H1 (cell line): ENCODE data around the gene SBDS. TPM values are rescaled to one million over a fixed set of nuclear protein-coding genes. Genes with fewer than 3 reads are reported as not detected.
A peak's percentile ranks its signal among the peaks of the same experiment; 100 is the strongest.
"Not testable (repeated sequence)": the region's sequence is repeated elsewhere in the genome, so short reads cannot be mapped to it uniquely, and the experiment has no call there.

Experiments
- CTCF ChIA-PET: fragments of 300-600 bp; sonication (Branson Sonifier 250); formaldehyde crosslinking; loops from one replicate; lab custom pipeline; 2021; ENCODE audit not compliant: partially characterized antibody; lab: Charles Lee
- POLR2A ChIA-PET: fragments of 300-600 bp; sonication (Branson Sonifier 250); formaldehyde crosslinking; loops from one replicate; lab custom pipeline; 2021; ENCODE audit warnings: inconsistent platforms; ENCODE audit not compliant: partially characterized antibody; lab: Charles Lee
- DNase-seq, 2 experiments: peaks; one replicate each; pipeline versions ENCODE4 v3.0.0 to v3.0.0-alpha.2; 2010 to 2022; ENCODE audit warnings: low spot score in 2 of 2, low read depth in 1 of 2, mixed read lengths in 1 of 2
- FAIRE-seq: peaks from 2 replicates; lab custom pipeline; 2011; peaks lifted over from hg19 to GRCh38; lab: Jason Lieb, UNC
- H2AFZ ChIP-seq: 2 replicates; pipeline ENCODE4 v1.8.1; 2012; ENCODE audit warnings: low read length, inconsistent platforms
- H2AK5ac ChIP-seq: 2 replicates; pipeline ENCODE4 v1.6.1; 2013; ENCODE audit warnings: low read depth, low read length
- H2BK120ac ChIP-seq: replicated peaks from 2 replicates; pipeline ENCODE3; 2013; ENCODE audit warnings: low read depth, low read length, inconsistent platforms
- H2BK12ac ChIP-seq: 2 replicates; pipeline ENCODE4 v1.6.1; 2013; ENCODE audit warnings: low read depth, low read length
- H2BK15ac ChIP-seq: 2 replicates; pipeline ENCODE4 v1.6.1; 2013; ENCODE audit warnings: low read length
- H2BK20ac ChIP-seq: 2 replicates; pipeline ENCODE4 v1.6.1; 2013; ENCODE audit warnings: low read length
- H2BK5ac ChIP-seq: 2 replicates; pipeline ENCODE4 v1.6.1; 2013; ENCODE audit warnings: low read depth, low read length
- H3K14ac ChIP-seq: 2 replicates; pipeline ENCODE4 v1.6.1; 2013; ENCODE audit warnings: inconsistent platforms; ENCODE audit not compliant: insufficient read length
- H3K18ac ChIP-seq: 2 replicates; pipeline ENCODE4 v1.6.1; 2013; ENCODE audit warnings: low read length; ENCODE audit errors: extremely low read depth
- H3K23ac ChIP-seq: 2 replicates; pipeline ENCODE4 v1.6.1; 2013; ENCODE audit warnings: inconsistent platforms; ENCODE audit not compliant: insufficient read length
- H3K23me2 ChIP-seq: 2 replicates; pipeline ENCODE4 v1.6.1; 2013; ENCODE audit warnings: low read depth, low read length
- H3K27ac ChIP-seq: 2 replicates; pipeline ENCODE4 v1.6.1; 2011; ENCODE audit warnings: low read depth, low read length, inconsistent platforms
- H3K27me3 ChIP-seq, 4 experiments: replicated peaks in 1 of 4; 1 replicate in 1 of 4; 2 replicates in 3 of 4; pipeline versions ENCODE4 v1.6.1 to v1.8.1; 2011 to 2013; ENCODE audit warnings: low read length in 3 of 4, mild to moderate bottlenecking in 3 of 4, inconsistent platforms in 2 of 4, mixed read lengths in 2 of 4, moderate library complexity in 1 of 4; ENCODE audit not compliant: control insufficient read depth in 3 of 4, insufficient read depth in 3 of 4; ENCODE audit errors: extremely low read depth in 1 of 4
- H3K36me3 ChIP-seq, 4 experiments: 2 replicates each; pipeline versions ENCODE4 v1.6.1 to v1.8.1; 2011 to 2013; ENCODE audit warnings: mild to moderate bottlenecking in 4 of 4, low read length in 3 of 4, moderate library complexity in 2 of 4, control low read depth in 1 of 4, inconsistent platforms in 1 of 4; ENCODE audit not compliant: insufficient read depth in 4 of 4, control insufficient read depth in 2 of 4
- H3K4ac ChIP-seq: replicated peaks from 2 replicates; pipeline ENCODE3; 2013; ENCODE audit warnings: low read length, low read depth, mixed read lengths, inconsistent platforms; ENCODE audit not compliant: insufficient read length
- H3K4me1 ChIP-seq, 4 experiments: replicated peaks in 1 of 4; 1 replicate in 1 of 4; 2 replicates in 3 of 4; pipeline versions ENCODE4 v1.6.1 to v1.8.1; 2011 to 2013; ENCODE audit warnings: low read length in 3 of 4, inconsistent platforms in 2 of 4, mixed read lengths in 1 of 4; ENCODE audit not compliant: insufficient read depth in 4 of 4, control insufficient read depth in 3 of 4
- H3K4me2 ChIP-seq, 2 experiments: 2 replicates each; pipeline versions ENCODE4 v1.6.1 to v1.8.1; 2011 to 2013; ENCODE audit warnings: low read depth in 2 of 2, low read length in 2 of 2, control low read depth in 1 of 2, inconsistent platforms in 1 of 2, mild to moderate bottlenecking in 1 of 2; ENCODE audit not compliant: insufficient read depth in 1 of 2
- H3K4me3 ChIP-seq, 4 experiments: fragments of 200-600, 300-600 bp in 1 of 4; sonication (generic), shearing (Covaris generic), sonication (Bioruptor Twin) in 1 of 4; 2 replicates each; pipeline versions ENCODE4 v1.5.1 to v1.8.1; 2011 to 2016; ENCODE audit warnings: low read length in 4 of 4, low read depth in 3 of 4, control low read depth in 2 of 4, inconsistent platforms in 2 of 4, mild to moderate bottlenecking in 2 of 4, mixed read lengths in 1 of 4, moderate library complexity in 1 of 4; ENCODE audit not compliant: insufficient read depth in 2 of 4; ENCODE audit errors: extremely low read depth in 1 of 4
- H3K56ac ChIP-seq: replicated peaks from 2 replicates; pipeline ENCODE3; 2013; ENCODE audit warnings: low read depth, mild to moderate bottlenecking, mixed read lengths, low read length, inconsistent platforms; ENCODE audit not compliant: insufficient read length
- H3K79me1 ChIP-seq: 2 replicates; pipeline ENCODE4 v1.6.1; 2013; ENCODE audit warnings: low read depth, low read length, control low read depth
- H3K79me2 ChIP-seq, 2 experiments: 2 replicates each; pipeline versions ENCODE4 v1.6.1 to v1.8.1; 2012 to 2013; ENCODE audit warnings: low read length in 2 of 2, mild to moderate bottlenecking in 2 of 2, inconsistent platforms in 1 of 2; ENCODE audit not compliant: insufficient read depth in 2 of 2, control insufficient read depth in 1 of 2
- H3K9ac ChIP-seq, 4 experiments: replicated peaks in 1 of 4; 1 replicate in 1 of 4; 2 replicates in 3 of 4; pipeline versions ENCODE4 v1.6.1 to v1.8.1; 2011 to 2013; ENCODE audit warnings: low read depth in 3 of 4, low read length in 3 of 4, control low read depth in 2 of 4, mild to moderate bottlenecking in 2 of 4, moderate library complexity in 2 of 4, inconsistent platforms in 1 of 4; ENCODE audit errors: extremely low read depth in 1 of 4
- H3K9me3 ChIP-seq, 2 experiments: 2 replicates each; pipeline versions ENCODE4 v1.6.1 to v1.8.1; 2012 to 2013; ENCODE audit warnings: mild to moderate bottlenecking in 2 of 2, moderate library complexity in 2 of 2, control low read depth in 1 of 2, inconsistent platforms in 1 of 2, low read depth in 1 of 2, low read length in 1 of 2, mixed read lengths in 1 of 2; ENCODE audit not compliant: insufficient read depth in 2 of 2
- H4K20me1 ChIP-seq, 2 experiments: replicated peaks in 1 of 2; 2 replicates each; pipeline versions ENCODE3 to v1.8.1; 2011 to 2013; ENCODE audit warnings: inconsistent platforms in 2 of 2, low read length in 2 of 2, mild to moderate bottlenecking in 1 of 2; ENCODE audit not compliant: insufficient read depth in 2 of 2, control insufficient read depth in 1 of 2
- H4K5ac ChIP-seq: 2 replicates; pipeline ENCODE4 v1.6.1; 2013; ENCODE audit warnings: low read length, low read depth, mixed read lengths, inconsistent platforms; ENCODE audit not compliant: insufficient read length
- H4K8ac ChIP-seq: 2 replicates; pipeline ENCODE4 v1.8.0; 2013; ENCODE audit warnings: mild to moderate bottlenecking, moderate library complexity, low read length, inconsistent platforms; ENCODE audit not compliant: insufficient read depth; ENCODE audit errors: extremely low read depth
- H4K91ac ChIP-seq: replicated peaks from 2 replicates; pipeline ENCODE3; 2013; ENCODE audit warnings: low read length, mixed read lengths, inconsistent platforms; ENCODE audit not compliant: insufficient read length
- WGBS, 2 experiments: shearing (Covaris generic) in 1 of 2; methylation state at CpG; one replicate each; pipeline versions ENCODE4 v1.1.6 to v1.1.7; 2013 to 2015; ENCODE audit warnings: low lambda C conversion rate in 2 of 2, mixed read lengths in 2 of 2, inconsistent platforms in 1 of 2, low coverage in 1 of 2, missing lambda C conversion rate in 1 of 2; ENCODE audit not compliant: insufficient replicate concordance in 2 of 2, insufficient coverage in 1 of 2, insufficient read length in 1 of 2; ENCODE audit errors: extremely low coverage in 1 of 2, missing lambda C conversion rate in 1 of 2; 5-methylcytosine and 5-hydroxymethylcytosine counted together
- polyA plus RNA-seq, 7 experiments: library from polyadenylated mRNA; depleted of rRNA in 3 of 7; stranded (reverse) in 5 of 7; unstranded in 2 of 7; fragments of >200 nt in 5 of 7; fragments of 200-250 nt in 2 of 7; gene quantifications; 1 replicate in 5 of 7; 2 replicates in 1 of 7; 4 replicates in 1 of 7; pipeline versions ENCODE4 v1.2.1 to v1.2.3, GENCODE V29; 2011 to 2013; ENCODE audit warnings: missing spikeins in 2 of 7, mixed read lengths in 2 of 7
- total RNA-seq: library from RNA; stranded (reverse); fragmentation: NEBNext Ultra II Directional; extraction: Animal tissue kit (Norgen Biotek cat#: 25700); gene quantifications from 2 replicates; pipeline ENCODE4 v1.2.1, GENCODE V29; 2021

SBDS gene
- total and polyA plus RNA-seq, 2 of the 8 experiments (the other 6 are each of a cell fraction or from before 2014, with no cell fraction given), result 8.2 to 27.5 TPM

GRCh38 chr7:67031685-67032084 is 36.3 kb upstream of the SBDS start:
- H2AK5ac ChIP-seq, H3K4me2 ChIP-seq, H3K27me3 ChIP-seq, H3K56ac ChIP-seq, H2AFZ ChIP-seq, H3K14ac ChIP-seq, H4K20me1 ChIP-seq, H3K79me1 ChIP-seq, H4K91ac ChIP-seq, H3K4me1 ChIP-seq, CTCF ChIA-PET, H3K4me3 ChIP-seq, H3K18ac ChIP-seq, H2BK15ac ChIP-seq, H3K79me2 ChIP-seq, H3K9me3 ChIP-seq, H4K8ac ChIP-seq, DNase-seq, H3K23me2 ChIP-seq, H2BK120ac ChIP-seq, H3K23ac ChIP-seq, H2BK20ac ChIP-seq, POLR2A ChIA-PET, H3K27ac ChIP-seq, H3K9ac ChIP-seq, H2BK12ac ChIP-seq, H4K5ac ChIP-seq, H2BK5ac ChIP-seq, H3K4ac ChIP-seq: not testable (repeated sequence)
- FAIRE-seq, result peak; percentile 32
- H3K36me3 ChIP-seq, result peaks cover 0 to 13% (median 4%) of the 10 kb centered on the region in 4 experiments; a peak in 2 of 8 replicates
- 96% methylated on average over 1 of the region's 2 CpGs; no CpG with 5 or more reads in 1 of the 2 experiments for WGBS, 2 experiments

- H3K9ac ChIP-seq, H4K5ac ChIP-seq, H3K4me1 ChIP-seq, H3K27ac ChIP-seq, FAIRE-seq, H3K56ac ChIP-seq, H2BK120ac ChIP-seq, H2BK15ac ChIP-seq, DNase-seq, H4K8ac ChIP-seq, H3K79me2 ChIP-seq, H3K23me2 ChIP-seq, H3K79me1 ChIP-seq, H3K4me2 ChIP-seq, H2BK12ac ChIP-seq, H3K14ac ChIP-seq, H3K4ac ChIP-seq, H4K91ac ChIP-seq, H2BK20ac ChIP-seq, H2AFZ ChIP-seq, H2BK5ac ChIP-seq, H3K9me3 ChIP-seq, H2AK5ac ChIP-seq, H4K20me1 ChIP-seq, CTCF ChIA-PET, H3K18ac ChIP-seq, H3K23ac ChIP-seq, POLR2A ChIA-PET, H3K4me3 ChIP-seq, H3K27me3 ChIP-seq: not testable (repeated sequence)
- H3K36me3 ChIP-seq, result peaks cover 3 to 18% (median 8%) of the 10 kb centered on the region in 4 experiments; a peak in 4 of 8 replicates
- WGBS, 2 experiments, result 100% methylated on average over 1 of the region's 1 CpG; no CpG with 5 or more reads in 1 of the 2 experiments
Observed at GRCh38 chr7:67025459-67025858, 30.1 kb upstream of the SBDS start.
